Brain pericyte (primary cell): ENCODE data around the gene RPL7L1.
A peak's percentile ranks its signal among the peaks of the same experiment; 100 is the strongest.
"Not testable (repeated sequence)": the region's sequence is repeated elsewhere in the genome, so short reads cannot be mapped to it uniquely, and the experiment has no call there.

Source experiments
- DNase-seq: peaks from one replicate; pipeline ENCODE4 v3.0.0-alpha.2; 2012; ENCODE audit warnings: low read depth, low spot score

The RPL7L1 gene

GRCh38 chr6:42891199-42891722, 11.8 kb downstream of the RPL7L1 start:
- DNase-seq = no peak

- not testable (repeated sequence) for DNase-seq
These were observed 14.8 kb downstream of the RPL7L1 start for GRCh38 chr6:42894041-42894828.

- no peak for DNase-seq
These were observed 16.8 kb downstream of the RPL7L1 start for GRCh38 chr6:42896178-42896719.

DNA sequence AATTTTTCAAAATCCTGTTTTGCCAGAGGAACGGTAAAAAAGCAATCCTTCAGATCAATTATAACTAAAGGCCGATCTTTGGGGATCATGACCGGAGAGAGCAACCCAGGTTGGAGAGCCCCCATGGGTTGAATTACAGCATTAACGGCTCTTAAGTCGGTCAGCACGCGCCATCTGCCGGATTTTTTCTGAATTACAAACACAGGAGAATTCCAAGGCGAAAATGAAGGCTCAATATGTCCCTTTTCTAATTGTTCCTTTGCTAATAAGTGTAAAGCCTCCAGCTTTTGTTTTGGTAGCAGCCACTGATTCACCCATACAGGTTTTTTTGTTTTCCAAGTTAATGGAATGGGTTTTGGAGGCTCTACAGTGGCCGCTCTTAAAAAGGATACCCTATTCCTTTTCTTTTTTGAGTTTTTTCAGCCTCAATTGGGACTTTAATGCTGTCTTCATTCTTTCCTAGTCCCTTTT, 19.5 kb downstream of the RPL7L1 start:
- DNase-seq = no peak

GRCh38 chr6:42899871-42900270, 20.5 kb downstream of the RPL7L1 start:
- DNase-seq = no peak

- peak; percentile 41 for DNase-seq
These were observed 22.1 kb downstream of the RPL7L1 start for GRCh38 chr6:42901538-42901957.

- not testable (repeated sequence) for DNase-seq
These were observed 23.2 kb downstream of the RPL7L1 start for GRCh38 chr6:42902429-42903263.

GRCh38 chr6:42904467-42904866, 25.1 kb downstream of the RPL7L1 start:
- no peak for DNase-seq

DNA sequence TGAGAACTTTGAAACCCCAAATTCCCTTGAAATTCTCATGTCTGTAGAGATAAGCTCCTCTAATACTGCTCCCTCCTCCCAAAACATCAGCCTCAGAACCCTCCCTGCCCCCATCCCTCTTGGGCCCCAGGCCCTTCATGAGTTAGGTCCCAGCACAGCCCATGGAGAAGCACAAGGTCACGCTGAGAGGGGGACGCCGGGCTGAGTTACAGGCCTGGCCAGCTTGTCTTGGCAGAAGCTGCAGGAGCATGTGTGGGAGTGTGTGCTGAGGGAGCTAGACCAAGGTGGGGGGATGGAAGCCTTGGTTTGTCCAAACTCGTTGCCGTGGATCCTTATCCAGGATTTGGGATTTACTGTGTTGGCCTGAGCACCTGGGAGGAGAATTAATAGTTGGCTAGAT, 27.9 kb downstream of the RPL7L1 start:
- DNase-seq = no peak

DNA sequence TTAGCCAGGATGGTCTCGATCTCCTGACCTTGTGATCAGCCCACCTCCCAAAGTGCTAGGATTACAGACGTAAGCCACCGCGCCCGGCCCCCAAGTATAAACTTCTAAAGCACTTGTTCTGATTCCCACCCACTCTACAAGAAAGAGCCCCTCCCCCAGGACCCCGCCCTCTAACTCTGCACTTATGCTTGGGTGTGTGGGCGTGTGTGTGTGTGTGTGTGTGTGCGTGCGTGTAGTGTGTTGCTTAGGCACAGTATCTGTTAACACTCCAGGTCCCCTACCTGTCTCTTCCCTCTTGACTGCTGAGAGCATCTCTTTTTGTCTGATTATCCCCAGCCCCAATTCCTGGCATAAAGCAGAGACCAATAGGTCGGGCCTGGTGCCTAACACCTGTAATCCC, 30.4 kb downstream of the RPL7L1 start:
- no peak for DNase-seq

- no peak for DNase-seq
These were observed 32.0 kb downstream of the RPL7L1 start for GRCh38 chr6:42911171-42912021.

- no peak for DNase-seq
These were observed 35.1 kb downstream of the RPL7L1 start for GRCh38 chr6:42914546-42914945.

- DNase-seq = no peak
These were observed 36.3 kb downstream of the RPL7L1 start, which contains the start of gene PTCRA for GRCh38 chr6:42915732-42916131. Gene PTCRA (plus strand): TSS chr6:42916053. CDS start chr6:42916070, 17 bp downstream.

GRCh38 chr6:42916288-42916687, 36.9 kb downstream of the RPL7L1 start:
- DNase-seq = no peak

DNA sequence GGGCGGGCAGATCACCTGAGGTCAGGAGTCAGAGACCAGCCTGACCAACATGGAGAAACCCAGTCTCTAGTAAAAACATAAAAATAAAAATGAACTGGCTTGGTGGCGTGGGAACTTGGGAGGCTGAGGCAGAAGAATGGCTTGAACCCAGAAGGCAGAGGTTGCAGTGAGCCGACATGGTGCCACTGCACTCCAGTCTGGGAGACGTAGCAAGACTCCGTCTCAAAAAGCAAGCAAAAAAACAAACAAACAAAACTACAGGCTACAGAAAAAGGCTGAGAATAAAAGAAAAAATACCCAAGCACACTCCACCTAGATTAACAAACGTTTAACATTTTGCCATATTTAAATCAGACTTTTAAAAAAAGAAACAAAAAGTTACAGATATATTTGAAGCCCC, 42.4 kb downstream of the RPL7L1 start:
- DNase-seq = no peak

DNA sequence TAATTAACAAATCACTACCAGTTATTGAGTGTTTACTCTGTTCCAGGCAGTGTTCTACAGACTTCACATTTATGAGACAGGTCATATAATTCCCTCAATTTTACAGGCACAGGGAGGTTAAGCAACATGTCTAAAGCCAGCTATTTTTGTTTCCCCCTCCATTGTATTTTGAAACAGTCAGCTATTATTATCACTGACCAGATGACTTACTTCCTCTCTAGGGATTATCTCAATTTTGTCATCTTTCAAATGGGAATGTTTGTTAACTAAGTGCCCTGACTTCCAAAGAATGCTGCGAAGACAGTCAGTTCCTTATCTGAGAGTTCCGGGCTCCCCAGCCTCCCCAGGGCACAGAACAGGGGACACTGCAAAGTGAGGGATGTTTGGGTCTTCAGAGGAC, 44.2 kb downstream of the RPL7L1 start:
- no peak for DNase-seq

GRCh38 chr6:42925248-42925857, 45.9 kb downstream of the RPL7L1 start:
- no peak for DNase-seq

DNA sequence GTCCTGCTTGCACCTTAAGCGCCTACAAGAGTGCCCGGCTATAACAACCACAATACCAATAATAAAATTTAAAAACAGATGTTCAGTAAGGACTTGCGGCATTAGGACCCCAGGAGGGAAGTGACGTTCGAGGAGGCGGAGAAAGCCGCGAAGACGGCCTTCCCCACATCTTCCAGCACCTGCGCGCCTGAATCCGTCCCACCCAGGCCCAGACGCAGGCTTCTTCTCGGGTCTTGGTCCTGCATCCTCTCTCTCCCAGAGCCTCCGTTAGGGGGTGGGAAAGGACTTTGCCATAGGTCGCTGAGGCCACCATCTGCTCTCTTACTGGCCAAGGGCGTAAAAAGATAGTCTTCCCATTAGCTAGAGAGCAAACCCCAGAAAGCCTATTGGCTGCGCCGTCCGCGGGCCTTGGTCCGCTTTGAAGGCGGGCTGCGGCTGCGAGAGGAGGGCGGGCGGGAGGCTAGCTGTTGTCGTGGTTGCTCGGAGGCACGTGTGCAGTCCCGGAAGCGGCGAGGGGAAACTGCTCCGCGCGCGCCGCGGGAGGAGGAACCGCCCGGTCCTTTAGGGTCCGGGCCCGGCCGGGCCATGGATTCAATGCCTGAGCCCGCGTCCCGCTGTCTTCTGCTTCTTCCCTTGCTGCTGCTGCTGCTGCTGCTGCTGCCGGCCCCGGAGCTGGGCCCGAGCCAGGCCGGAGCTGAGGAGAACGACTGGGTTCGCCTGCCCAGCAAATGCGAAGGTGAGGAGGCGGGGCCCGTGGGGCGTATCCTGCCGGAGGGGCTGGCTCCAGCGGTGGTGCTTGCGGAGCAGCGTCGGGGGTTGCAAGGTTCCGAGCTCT, 49.8 kb downstream of the RPL7L1 start, which contains the start of gene CNPY3:
Gene CNPY3 (plus strand): TSS at position 495 of the 835 bp plus-strand sequence. CDS start 91 bp downstream, at position 586.
- DNase-seq = peak; percentile 93

GRCh38 chr6:42929821-42930360, 50.5 kb downstream of the RPL7L1 start:
- peak; percentile 12 for DNase-seq
